Large intestine (tissue), 12 donors: ENCODE measurements around the gene LHFPL5. TPM values are rescaled to one million over a fixed set of nuclear protein-coding genes. Genes with fewer than 3 reads are reported as not detected.

Source experiments
- DNase-seq, 2 donors: peaks; one replicate each; pipeline versions ENCODE4 v3.0.0 to v3.0.0-alpha.2; 2013
- H3K27ac ChIP-seq: one replicate; pipeline ENCODE4 v1.5.1; 2013; ENCODE audit warnings: low read length
- H3K27me3 ChIP-seq: 2 replicates; pipeline ENCODE4 v1.6.1; 2013; ENCODE audit warnings: low read length; ENCODE audit not compliant: control insufficient read depth, insufficient read depth
- H3K36me3 ChIP-seq: 2 replicates; pipeline ENCODE4 v1.6.1; 2013; ENCODE audit warnings: low read length; ENCODE audit not compliant: control insufficient read depth, insufficient read depth
- H3K4me1 ChIP-seq: one replicate; pipeline ENCODE4 v1.6.1; 2013; ENCODE audit warnings: low read length; ENCODE audit not compliant: control insufficient read depth, insufficient read depth
- H3K4me3 ChIP-seq: one replicate; pipeline ENCODE4 v1.5.1; 2013; ENCODE audit warnings: low read length
- H3K9me3 ChIP-seq: one replicate; pipeline ENCODE4 v1.6.1; 2013; ENCODE audit warnings: mild to moderate bottlenecking, low read depth, low read length, moderate library complexity; ENCODE audit not compliant: control insufficient read depth
- WGBS: methylation state at CpG from one replicate; pipeline ENCODE4 v1.1.5; 2013; ENCODE audit warnings: low lambda C conversion rate; ENCODE audit not compliant: insufficient coverage; 5-methylcytosine and 5-hydroxymethylcytosine counted together
- long read RNA-seq, 11 donors: transcript quantifications; one replicate each; lab custom pipeline, GENCODE V29; 2026
- polyA plus RNA-seq: library from polyadenylated mRNA; unstranded; fragments of 120-200 nt; gene quantifications from one replicate; pipeline ENCODE4 v1.2.1, GENCODE V29; 2013

The LHFPL5 gene
- polyA plus RNA-seq: 0.33 TPM
- long read RNA-seq, donor 1: 0 reads
- long read RNA-seq, donor 2: 0 reads
- long read RNA-seq, donor 3, partial matches to known transcripts: 6 of 6 reads
- long read RNA-seq, donor 3, other reads (novel, unspliced or antisense): 0 of 6 reads
- long read RNA-seq, donor 4: 0 reads
- long read RNA-seq, donor 5, partial matches to known transcripts: 11 of 11 reads
- long read RNA-seq, donor 5, other reads (novel, unspliced or antisense): 0 of 11 reads
- long read RNA-seq, donor 6: 0 reads
- long read RNA-seq, donor 7: 0 reads
- long read RNA-seq, donor 8: 0 reads
- long read RNA-seq, donor 9: 0 reads
- long read RNA-seq, donor 10: 0 reads
- long read RNA-seq, donor 11: 0 reads

- Histone ChIP-seq H3K27me3 (no peaks in the 10 kb centered on the region), H3K4me1 (no peaks in the 10 kb centered on the region), H3K9me3 (no peaks in the 10 kb centered on the region), H3K36me3 (no peaks in the 10 kb centered on the region), H3K4me3 (no peak within 1 kb of the TSS), H3K27ac (no peak within 1 kb of the TSS)
- peak; percentile 28 to 60 for DNase-seq
- no CpG with 5 or more reads among the region's 40 CpGs for WGBS
Measured at GRCh38 chr6:35804996-35805736, at the start of gene LHFPL5. TSS of gene LHFPL5 (plus strand) at chr6:35805352. CDS start at chr6:35805671, 319 bp downstream.

GRCh38 chr6:35757456-35758123 lies 47.6 kb upstream of the LHFPL5 start:
- no peak overlapping the region for H3K27ac ChIP-seq

GRCh38 chr6:35759426-35759825 lies 45.7 kb upstream of the LHFPL5 start:
- peaks cover 6% of the 10 kb centered on the region for H3K27me3 ChIP-seq
- no CpG with 5 or more reads among the region's 3 CpGs for WGBS
- no peak for DNase-seq

More at GRCh38 chr6:35757456-35758123, 47.6 kb upstream of the LHFPL5 start:
- Histone ChIP-seq H3K36me3 (no peaks in the 10 kb centered on the region), H3K4me1 (no peaks in the 10 kb centered on the region), H3K4me3 (no peak overlapping the region), H3K9me3 (no peaks in the 10 kb centered on the region), H3K27me3 (no peaks in the 10 kb centered on the region)
- DNase-seq: no peak
- WGBS: no CpG with 5 or more reads among the region's 10 CpGs

GRCh38 chr6:35765739-35766138 lies 39.4 kb upstream of the LHFPL5 start:
- peaks cover 4% of the 10 kb centered on the region for H3K9me3 ChIP-seq
- no peaks in the 10 kb centered on the region for H3K36me3 ChIP-seq
- H3K4me3 ChIP-seq: no peak overlapping the region
- WGBS: 70% methylated on average over 2 of the region's 23 CpGs
- no peak overlapping the region for H3K27ac ChIP-seq
- peaks cover 21% of the 10 kb centered on the region for H3K27me3 ChIP-seq
- peaks cover 2% of the 10 kb centered on the region for H3K4me1 ChIP-seq
- no peak for DNase-seq

More at GRCh38 chr6:35759426-35759825, 45.7 kb upstream of the LHFPL5 start:
- H3K27ac ChIP-seq: no peak overlapping the region
- no peaks in the 10 kb centered on the region for H3K9me3 ChIP-seq
- H3K36me3 ChIP-seq: no peaks in the 10 kb centered on the region
- no peaks in the 10 kb centered on the region for H3K4me1 ChIP-seq
- no peak overlapping the region for H3K4me3 ChIP-seq

- no peak overlapping the region for H3K4me3 ChIP-seq
- H3K27ac ChIP-seq: no peak overlapping the region
- WGBS: no CpG with 5 or more reads among the region's 4 CpGs
- H3K27me3 ChIP-seq: peaks cover 17% of the 10 kb centered on the region
- H3K9me3 ChIP-seq: peaks cover 4% of the 10 kb centered on the region
- DNase-seq: no peak
- H3K36me3 ChIP-seq: no peaks in the 10 kb centered on the region
- H3K4me1 ChIP-seq: peaks cover 2% of the 10 kb centered on the region
Measured at GRCh38 chr6:35769211-35769610, 35.9 kb upstream of the LHFPL5 start.

- no peak overlapping the region for H3K4me3 ChIP-seq
- WGBS: no CpG with 5 or more reads among the region's 5 CpGs
- DNase-seq: no peak
- no peaks in the 10 kb centered on the region for H3K36me3 ChIP-seq
- H3K9me3 ChIP-seq: no peaks in the 10 kb centered on the region
- H3K27ac ChIP-seq: no peak overlapping the region
- peaks cover 8% of the 10 kb centered on the region for H3K27me3 ChIP-seq
- no peaks in the 10 kb centered on the region for H3K4me1 ChIP-seq
Measured at GRCh38 chr6:35771343-35771627, 33.9 kb upstream of the LHFPL5 start.

- H3K27ac ChIP-seq: no peak overlapping the region
- WGBS: no CpG with 5 or more reads among the region's 11 CpGs
Measured at GRCh38 chr6:35774116-35774794, 30.9 kb upstream of the LHFPL5 start.

GRCh38 chr6:35775031-35775430 lies 30.1 kb upstream of the LHFPL5 start:
- H3K27ac ChIP-seq: no peak overlapping the region
- H3K4me1 ChIP-seq: peaks cover 3% of the 10 kb centered on the region
- H3K4me3 ChIP-seq: no peak overlapping the region
- H3K27me3 ChIP-seq: peaks cover 14% of the 10 kb centered on the region
- WGBS: no CpG with 5 or more reads among the region's 6 CpGs
- H3K9me3 ChIP-seq: no peaks in the 10 kb centered on the region
- DNase-seq: no peak
- H3K36me3 ChIP-seq: no peaks in the 10 kb centered on the region

More at GRCh38 chr6:35774116-35774794, 30.9 kb upstream of the LHFPL5 start:
- DNase-seq: no peak
- Histone ChIP-seq H3K36me3 (no peaks in the 10 kb centered on the region), H3K4me1 (peaks cover 3% of the 10 kb centered on the region), H3K4me3 (no peak overlapping the region), H3K9me3 (no peaks in the 10 kb centered on the region), H3K27me3 (peaks cover 14% of the 10 kb centered on the region)

- 0% methylated on average over 1 of the region's 56 CpGs for WGBS
- peaks cover 14% of the 10 kb centered on the region for H3K27me3 ChIP-seq
Measured at GRCh38 chr6:35776364-35777215, 28.6 kb upstream of the LHFPL5 start, which contains the start of gene CLPSL2. TSS of gene CLPSL2 (plus strand) at chr6:35776598. CDS start at chr6:35776619, 21 bp downstream.

More at GRCh38 chr6:35776364-35777215, 28.6 kb upstream of the LHFPL5 start, which contains the start of gene CLPSL2:
- Histone ChIP-seq H3K36me3 (no peaks in the 10 kb centered on the region), H3K27ac (no peak within 1 kb of the TSS), H3K4me1 (peaks cover 3% of the 10 kb centered on the region), H3K4me3 (peak within 1 kb of the TSS; percentile 21), H3K9me3 (no peaks in the 10 kb centered on the region)
- peak in 1 of 2 donors; percentile 31 for DNase-seq
